Heart left ventricle (tissue), 16 donors: ENCODE results near the gene STOML1. TPM values are rescaled to one million over a fixed set of nuclear protein-coding genes. Genes with fewer than 3 reads are reported as not detected.
"Not testable (repeated sequence)": the region's sequence is repeated elsewhere in the genome, so short reads cannot be mapped to it uniquely, and the experiment has no call there.

Experiments
- ATAC-seq, 4 donors: fragments of 200-7000 bp; cut with Tn5 transposase; one replicate each; pipeline ENCODE4 v1.9.1; 2020 to 2022; ENCODE audit warnings: moderate library complexity in 4 of 4, mild to moderate bottlenecking in 3 of 4, moderate number of reproducible peaks in 1 of 4
- DNase-seq, 5 donors: peaks; one replicate each; pipeline ENCODE4 v3.0.0-alpha.2; 2020
- H3K27ac ChIP-seq, 12 donors: fragments of 200-600 bp; sonication (generic) in 4 of 12; one replicate each; pipeline versions ENCODE4 v1.5.0 to v1.8.0; 2016 to 2022; ENCODE audit warnings: mild to moderate bottlenecking in 2 of 12
- H3K27me3 ChIP-seq, 9 donors: fragments of 200-600 bp; sonication (generic) in 2 of 9; one replicate each; pipeline versions ENCODE4 v1.5.1 to v1.8.0; 2016 to 2022; ENCODE audit warnings: mild to moderate bottlenecking in 3 of 9
- H3K36me3 ChIP-seq, 9 donors: fragments of 200-600 bp; sonication (generic) in 2 of 9; one replicate each; pipeline versions ENCODE4 v1.5.0 to v1.8.0; 2018 to 2022; ENCODE audit warnings: mild to moderate bottlenecking in 2 of 9
- H3K4me1 ChIP-seq, 12 donors: fragments of 200-600 bp; sonication (generic) in 4 of 12; one replicate each; pipeline versions ENCODE4 v1.5.0 to v1.8.0; 2016 to 2022; ENCODE audit warnings: mild to moderate bottlenecking in 3 of 12
- H3K4me3 ChIP-seq, 12 donors: fragments of 200-600 bp; sonication (generic) in 4 of 12; one replicate each; pipeline versions ENCODE4 v1.5.0 to v1.8.0; 2017 to 2022; ENCODE audit warnings: mild to moderate bottlenecking in 9 of 12, moderate library complexity in 4 of 12
- H3K9me3 ChIP-seq, 12 donors: fragments of 200-600 bp; sonication (generic) in 4 of 12; one replicate each; pipeline versions ENCODE4 v1.5.0 to v1.8.0; 2016 to 2022; ENCODE audit warnings: mild to moderate bottlenecking in 1 of 12
- POLR2A ChIP-seq, 2 donors: fragments of 450-650 bp; IDR thresholded peaks; one replicate each; pipeline ENCODE4 v1.6.1; 2017; ENCODE audit warnings: antibody characterized with exemption in 2 of 2, mild to moderate bottlenecking in 2 of 2, moderate library complexity in 2 of 2
- WGBS, 4 donors: extraction: QIAGEN DNeasy Blood & Tissue Kit in 2 of 4; methylation state at CpG; one replicate each; pipeline versions ENCODE4 v1.1.5 to v1.1.7; 2013 to 2018; 5-methylcytosine and 5-hydroxymethylcytosine counted together
- intact Hi-C, 10 donors: fragments of 100-400 bp; cut with DNase I; formaldehyde crosslinking; loops; one replicate each; pipeline versions ENCODE4 v1.11.1 to v1.14.2; 2022
- polyA plus RNA-seq, 2 donors: library from polyadenylated mRNA; stranded (reverse); fragments of 200-250 nt; gene quantifications; one replicate each; pipeline ENCODE4 v1.2.3, GENCODE V29; 2013
- total RNA-seq, 9 donors: library from RNA; depleted of rRNA in 2 of 9; stranded (reverse); fragments of >200 nt in 2 of 9; fragmentation: NEBNext Ultra II Directional in 3 of 9; extraction: Animal tissue kit (Norgen Biotek cat#: 25700) in 3 of 9; gene quantifications; one replicate each; pipeline versions ENCODE4 v1.1.0 to v1.2.4, GENCODE V29; 2016 to 2023
- TF ChIP-seq, protein P1 (sequence below), 12 donors: fragments of 200-600 bp; sonication (generic) in 4 of 12; IDR thresholded peaks; one replicate each; pipeline versions ENCODE4 v1.5.0 to v1.8.0; 2018 to 2022; ENCODE audit warnings: antibody characterized with exemption in 12 of 12, mild to moderate bottlenecking in 5 of 12
- donor health status: ischemic (EF 13 %, LVEDD 7.1; RV severe dilation, severe dysfunction).
- donor health status: healthy with polysubstance abuse.
- donor health status: DM: no; HTN: yes; CAD: no.
- donor health status: DM: no; HTN: no; CAD: no.
- donor health status: ischemic (EF 25% LVEDD 6.9; RV normal size, moderate dysfunction).
- donor health status: ischemic (EF 25% LVEDD 5.7; RV mildly dilated, moderate dysfunction).
- donor health status: healthy.
- donor health status: DM: yes; HTN: yes; CAD: no.
- donor health status: ischemic (EF 35%, LVEDD 5.7; RV mildly dilated, moderate dysfunction).
- donor health status: nonischemic (EF 11% LVEDD 7.7; RV severe dilation, severe dysfunction).
- donor health status: DM: yes; HTN: yes; CAD: no.
- donor health status: PGD.
- donor health status: ischemic (EF 29% LVEDD 5.4; RV normal size, mild dysfunction).
- donor health status: nonischemic (EF 23%, LVEDD 6.1; RV moderate dilation, normal function).

STOML1 gene
- total and polyA plus RNA-seq, 11 donors: 25.0 to 41.1 (median 27.7) TPM

DNA sequence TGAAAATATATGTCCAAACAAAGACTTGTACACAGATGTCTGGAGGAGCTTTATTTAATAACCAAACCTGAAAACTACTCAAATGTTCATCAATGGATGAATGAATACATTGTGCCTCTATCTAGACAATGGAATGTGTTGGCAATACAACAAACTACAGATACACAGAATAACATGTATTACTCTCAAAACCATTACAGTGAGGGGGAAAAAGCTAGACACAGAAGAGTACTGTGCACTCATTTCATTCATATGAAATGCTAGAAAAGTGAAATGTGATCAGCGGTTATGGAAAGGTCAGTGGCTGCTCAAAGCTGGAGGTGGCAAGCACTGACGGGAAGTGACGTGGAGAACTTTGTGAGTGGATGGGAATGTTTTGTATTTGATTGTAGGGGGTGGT lies 13.2 kb downstream of the STOML1 start:
- Histone ChIP-seq H3K27me3 (peaks cover 0 to 6% (median 0%) of the 10 kb centered on the region in 9 donors), H3K36me3 (peaks cover 0 to 5% (median 0%) of the 10 kb centered on the region in 9 donors), H3K4me1 (peaks cover 16 to 45% (median 32%) of the 10 kb centered on the region in 12 donors), H3K9me3 (no peaks in the 10 kb centered on the region), H3K4me3 (no peak overlapping the region), H3K27ac (no peak overlapping the region)
- no peak for TF ChIP-seq POLR2A (IDR thresholded peaks at IDR 0.05)
- TF ChIP-seq, protein P1, sequence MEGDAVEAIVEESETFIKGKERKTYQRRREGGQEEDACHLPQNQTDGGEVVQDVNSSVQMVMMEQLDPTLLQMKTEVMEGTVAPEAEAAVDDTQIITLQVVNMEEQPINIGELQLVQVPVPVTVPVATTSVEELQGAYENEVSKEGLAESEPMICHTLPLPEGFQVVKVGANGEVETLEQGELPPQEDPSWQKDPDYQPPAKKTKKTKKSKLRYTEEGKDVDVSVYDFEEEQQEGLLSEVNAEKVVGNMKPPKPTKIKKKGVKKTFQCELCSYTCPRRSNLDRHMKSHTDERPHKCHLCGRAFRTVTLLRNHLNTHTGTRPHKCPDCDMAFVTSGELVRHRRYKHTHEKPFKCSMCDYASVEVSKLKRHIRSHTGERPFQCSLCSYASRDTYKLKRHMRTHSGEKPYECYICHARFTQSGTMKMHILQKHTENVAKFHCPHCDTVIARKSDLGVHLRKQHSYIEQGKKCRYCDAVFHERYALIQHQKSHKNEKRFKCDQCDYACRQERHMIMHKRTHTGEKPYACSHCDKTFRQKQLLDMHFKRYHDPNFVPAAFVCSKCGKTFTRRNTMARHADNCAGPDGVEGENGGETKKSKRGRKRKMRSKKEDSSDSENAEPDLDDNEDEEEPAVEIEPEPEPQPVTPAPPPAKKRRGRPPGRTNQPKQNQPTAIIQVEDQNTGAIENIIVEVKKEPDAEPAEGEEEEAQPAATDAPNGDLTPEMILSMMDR (IDR thresholded peaks at IDR 0.05): no peak
- 89 to 95% (median 93%) methylated on average over 3 of the region's 3 CpGs for WGBS, 4 donors
- no peak for DNase-seq
- intact Hi-C loops: loop anchor here in 7 of 10 donors (5.0 to 10.0 kb wide), 6 partner anchors 56 to 1377 kb away; no protein-coding TSS in a partner anchor
- ATAC-seq: no peak

DNA sequence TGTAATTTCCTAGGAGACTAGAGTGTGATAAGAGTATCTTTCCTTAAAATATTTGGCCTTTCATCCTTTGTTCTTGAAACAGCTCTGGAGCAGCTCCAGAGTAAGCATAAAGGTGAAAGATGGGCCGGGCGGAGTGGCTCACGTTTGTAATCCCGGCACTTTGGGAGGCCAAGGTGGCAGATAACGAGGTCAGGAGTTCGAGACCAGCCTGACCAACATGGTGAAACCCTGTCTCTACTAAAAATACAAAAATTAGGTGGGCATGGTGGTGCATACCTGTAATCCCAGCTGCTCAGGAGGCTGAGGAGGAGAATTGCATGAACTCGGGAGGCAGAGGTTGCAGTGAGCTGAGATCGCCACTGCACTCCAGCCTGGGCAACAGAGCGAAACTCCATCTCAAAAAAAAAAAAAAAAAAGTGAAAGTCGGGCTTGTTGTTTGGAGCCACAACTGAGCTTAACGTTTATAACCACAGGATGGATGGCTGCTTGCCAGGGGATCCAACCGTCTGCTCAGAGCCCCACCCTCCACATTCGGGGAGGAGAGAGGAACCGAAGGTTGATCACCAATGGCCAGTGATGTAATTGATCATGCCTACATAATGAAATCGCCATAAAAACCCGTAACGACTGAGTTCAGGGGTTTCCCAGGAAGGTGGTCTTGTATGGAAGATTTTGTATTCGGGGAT lies 16.5 kb downstream of the STOML1 start:
- intact Hi-C loops: loop anchor here in 7 of 10 donors (5.0 to 10.0 kb wide), 6 partner anchors 59 to 1373 kb away; no protein-coding TSS in a partner anchor
- WGBS, 4 donors: 62 to 66% (median 63%) methylated on average over 18 of the region's 18 CpGs
- not testable (repeated sequence) for H3K27ac ChIP-seq, H3K9me3 ChIP-seq, DNase-seq, H3K36me3 ChIP-seq, H3K4me3 ChIP-seq, H3K27me3 ChIP-seq, ATAC-seq
- peaks cover 0 to 21% (median 9%) of the 10 kb centered on the region in 12 donors for H3K4me1 ChIP-seq

DNA sequence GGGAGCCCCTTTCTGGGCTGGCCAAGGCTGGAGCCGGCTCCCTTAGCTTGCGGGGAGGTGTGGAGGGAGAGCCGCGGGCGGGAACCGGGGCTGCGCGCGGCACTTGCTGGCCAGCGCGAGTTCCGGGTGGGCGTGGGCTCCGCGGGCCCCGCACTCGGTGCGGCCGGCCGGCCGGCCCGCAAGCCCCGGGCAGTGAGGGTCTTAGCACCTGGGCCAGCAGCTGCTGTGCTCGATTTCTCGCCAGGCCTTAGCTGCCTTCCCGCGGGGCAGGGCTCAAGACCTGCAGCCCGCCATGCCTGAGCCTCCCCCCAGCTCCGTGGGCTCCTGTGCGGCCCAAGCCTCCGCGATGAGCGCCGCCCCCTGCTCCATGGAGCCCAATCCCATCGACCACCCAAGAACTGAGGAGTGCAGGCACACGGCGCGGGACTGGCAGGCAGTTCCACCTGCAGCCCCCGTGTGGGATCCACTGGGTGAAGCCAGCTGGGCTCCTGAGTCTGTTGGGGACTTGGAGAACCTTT lies 18.4 kb downstream of the STOML1 start:
- intact Hi-C loops: loop anchor here (1.0 to 10.0 kb wide), 16 partner anchors 61 to 351 kb away; no protein-coding TSS in a partner anchor
- not testable (repeated sequence) for H3K27me3 ChIP-seq, ATAC-seq, DNase-seq, H3K27ac ChIP-seq, H3K9me3 ChIP-seq, H3K36me3 ChIP-seq
- Histone ChIP-seq H3K4me1 (peaks cover 0 to 12% (median 8%) of the 10 kb centered on the region in 12 donors), H3K4me3 (peak overlapping the region in 3 of 12 donors; percentile 19 to 43 (median 23))
- WGBS, 4 donors: 85 to 91% (median 89%) methylated on average over 23 to 39 of the region's 39 CpGs

DNA sequence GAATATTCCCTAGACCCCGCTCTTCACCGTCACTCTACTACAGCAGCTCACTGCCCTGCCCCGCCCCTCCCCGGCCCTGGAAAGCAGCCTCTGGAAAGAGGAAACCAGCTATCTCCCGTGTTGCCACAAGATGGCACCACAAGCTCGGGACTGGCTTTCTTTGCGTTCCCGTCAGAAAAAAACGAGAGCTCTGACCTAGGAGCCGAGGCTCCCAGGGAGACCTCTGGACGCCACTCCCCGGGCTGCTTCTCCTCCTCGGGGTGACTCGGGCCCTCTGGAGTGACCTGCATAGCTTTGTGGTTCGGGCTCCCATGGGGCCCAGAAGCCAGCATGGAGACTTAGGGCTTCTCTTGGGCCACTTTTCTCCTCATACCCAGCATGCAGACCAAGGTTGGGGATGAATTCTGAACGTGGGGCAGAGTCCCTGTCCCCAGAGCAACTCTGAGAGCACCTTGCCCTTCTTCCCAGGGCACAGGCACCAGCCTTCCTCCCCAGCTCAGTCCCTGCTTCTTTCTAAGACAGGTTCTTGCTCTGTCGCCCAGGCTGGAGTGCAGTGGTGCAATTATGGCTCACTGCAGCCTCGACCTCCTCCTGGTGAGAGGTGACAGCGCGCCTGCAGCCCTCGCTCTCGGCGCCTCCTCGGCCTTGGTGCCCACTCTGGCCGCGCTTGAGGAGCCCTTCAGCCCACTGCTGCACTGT lies 19.0 kb downstream of the STOML1 start:
- H3K36me3 ChIP-seq: no peaks in the 10 kb centered on the region
- WGBS, 4 donors: 18 to 33% (median 27%) methylated on average over 20 to 26 of the region's 26 CpGs
- peak; percentile 83 to 90 (median 87) for DNase-seq
- peak overlapping the region in 9 of 12 donors; percentile 12 to 43 (median 32) for H3K4me3 ChIP-seq
- H3K9me3 ChIP-seq: no peaks in the 10 kb centered on the region
- H3K27me3 ChIP-seq: peaks cover 0 to 6% (median 0%) of the 10 kb centered on the region in 9 donors
- H3K27ac ChIP-seq: peak overlapping the region in 1 of 12 donors; percentile 13
- TF ChIP-seq, protein P1 (IDR thresholded peaks at IDR 0.05): peak; percentile 69 to 94 (median 84)
- no peak for TF ChIP-seq POLR2A (IDR thresholded peaks at IDR 0.05)
- intact Hi-C loops: loop anchor here (1.0 to 10.0 kb wide), 16 partner anchors 62 to 352 kb away; no protein-coding TSS in a partner anchor
- ATAC-seq: peak; percentile 85 to 95 (median 92)
- H3K4me1 ChIP-seq: peaks cover 0 to 12% (median 8%) of the 10 kb centered on the region in 12 donors
